ENCODE data around the gene S100A4.
A peak's percentile ranks its signal among the peaks of the same experiment; 100 is the strongest.

The S100A4 gene

DNA sequence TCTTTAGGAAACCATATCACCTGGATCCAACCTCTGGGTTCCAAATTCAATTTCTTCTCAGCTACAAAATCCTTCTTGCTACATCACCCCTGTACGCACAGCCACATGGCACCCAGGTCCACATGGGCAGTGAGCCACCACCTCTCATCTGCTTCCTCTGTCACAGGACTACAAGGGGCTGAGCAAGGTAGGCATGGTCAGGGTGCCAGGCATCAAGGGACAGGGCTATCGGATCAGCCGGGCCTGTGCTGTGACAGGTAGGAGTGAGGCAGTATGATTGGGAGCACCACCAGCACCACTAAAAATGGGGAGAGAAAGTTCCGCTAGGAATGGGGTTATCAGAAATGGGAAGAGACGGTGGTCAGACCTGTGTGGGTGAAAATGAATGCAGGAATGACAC is 39.2 kb downstream of the S100A4 start:
- no peak for DNase-seq

DNA sequence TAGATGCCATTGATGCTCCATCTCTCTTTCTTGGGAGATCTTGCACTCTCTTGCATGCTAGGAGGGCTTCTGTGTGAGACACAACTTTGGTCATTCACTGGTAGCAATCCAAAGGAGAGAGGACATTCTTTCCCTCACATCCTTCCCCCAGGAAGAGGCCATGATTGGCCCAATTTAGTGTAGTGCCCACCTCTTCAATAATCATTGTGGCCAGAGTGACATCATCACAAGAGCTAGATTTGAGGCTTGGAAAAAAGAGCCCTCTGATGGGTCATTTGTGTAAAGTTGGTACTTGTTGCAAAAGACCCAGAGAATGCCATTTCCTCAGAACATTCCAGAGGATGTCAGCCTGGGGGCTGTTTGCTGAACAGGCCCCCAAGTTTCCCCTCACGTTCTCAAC is 40.0 kb downstream of the S100A4 start:
- no peak for DNase-seq

DNA sequence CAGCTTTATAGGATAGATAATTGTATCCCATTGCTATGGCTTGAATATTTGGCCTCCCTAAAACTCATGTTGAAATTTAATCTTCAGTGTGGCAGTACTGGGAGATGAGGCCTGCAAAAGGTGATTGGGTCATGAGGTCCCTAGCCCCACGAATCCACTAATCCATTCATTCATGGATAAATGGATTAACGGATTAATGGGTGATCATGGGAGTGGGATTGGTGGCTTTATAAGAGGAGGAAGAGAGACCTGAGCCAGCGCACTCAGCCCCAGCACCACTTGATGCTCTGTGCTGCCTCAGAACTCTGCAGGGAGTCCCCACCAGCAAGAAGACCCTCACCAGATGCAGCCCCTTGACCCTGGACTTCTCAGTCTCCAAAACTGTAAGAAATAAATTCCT is 41.8 kb downstream of the S100A4 start:
- no peak for DNase-seq

DNA sequence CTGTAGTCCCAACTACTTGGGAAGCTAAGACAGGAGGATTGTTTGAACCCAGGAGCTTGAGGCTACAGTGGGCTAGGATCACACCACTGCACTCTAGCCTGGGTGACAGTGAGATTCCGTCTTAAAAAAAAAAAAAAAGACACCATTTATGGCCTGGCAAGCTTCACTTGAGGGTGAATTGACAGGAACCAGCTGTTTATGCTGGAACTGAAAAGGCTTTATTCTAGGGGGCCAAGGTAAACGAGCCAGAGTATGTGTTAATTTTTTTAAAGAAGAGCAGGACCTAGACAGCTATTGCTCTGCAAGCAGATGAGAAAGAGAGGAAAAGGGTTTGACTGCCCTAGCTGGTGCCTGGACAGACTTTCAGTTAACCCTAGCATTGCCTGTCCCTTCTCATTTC is 46.9 kb downstream of the S100A4 start:
- DNase-seq: no peak

DNA sequence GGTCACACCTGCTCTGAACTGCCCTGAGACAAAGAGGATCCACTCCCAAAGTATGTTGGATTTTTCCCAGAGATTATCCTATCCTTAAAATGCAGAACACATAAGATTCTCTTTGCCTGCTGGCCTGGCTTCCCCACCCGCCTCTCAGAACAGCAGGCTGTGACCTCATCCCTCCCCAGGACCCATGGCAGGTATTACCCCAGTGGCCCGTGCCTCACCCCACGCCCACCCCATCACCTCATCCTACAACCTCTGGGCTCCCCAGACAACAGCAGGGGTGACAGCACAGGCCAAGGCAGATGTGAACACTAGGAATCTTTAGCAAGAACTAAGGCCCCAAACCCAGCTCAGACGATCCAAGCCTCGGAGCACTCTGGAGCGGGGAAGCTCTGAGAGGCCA is 50.1 kb downstream of the S100A4 start:
- no peak for DNase-seq

DNA sequence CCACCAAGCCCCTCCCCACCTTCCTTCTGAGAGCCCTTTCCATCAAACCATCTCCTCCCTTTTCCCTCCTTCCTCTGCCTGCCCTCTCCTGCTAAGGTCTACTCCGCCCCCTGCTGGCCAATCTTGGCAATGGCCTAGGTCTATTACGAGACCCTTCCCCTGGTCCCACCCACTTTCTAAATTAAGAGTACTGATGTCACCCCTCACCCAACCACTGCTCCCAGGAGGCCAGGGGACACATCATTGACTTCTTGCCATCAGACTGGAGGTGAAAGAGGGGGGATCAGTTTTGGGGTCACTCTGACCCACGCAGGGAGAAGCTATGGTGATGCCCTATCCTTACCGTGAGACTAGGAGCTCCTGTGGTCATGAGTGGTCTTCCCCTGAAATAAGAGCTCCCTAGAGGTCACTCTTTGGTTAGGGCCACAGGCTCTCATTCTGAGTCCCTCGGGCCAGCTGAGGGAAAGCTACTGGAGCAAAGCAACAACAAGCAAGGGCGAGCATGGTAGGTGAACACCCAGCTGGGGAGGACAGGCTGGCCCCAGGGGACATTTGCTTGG is 50.5 kb downstream of the S100A4 start:
- peak in 1 of 2 donors; percentile 51 for DNase-seq
